ENCODE measurements around the gene PLXNB2.

The PLXNB2 gene

DNA sequence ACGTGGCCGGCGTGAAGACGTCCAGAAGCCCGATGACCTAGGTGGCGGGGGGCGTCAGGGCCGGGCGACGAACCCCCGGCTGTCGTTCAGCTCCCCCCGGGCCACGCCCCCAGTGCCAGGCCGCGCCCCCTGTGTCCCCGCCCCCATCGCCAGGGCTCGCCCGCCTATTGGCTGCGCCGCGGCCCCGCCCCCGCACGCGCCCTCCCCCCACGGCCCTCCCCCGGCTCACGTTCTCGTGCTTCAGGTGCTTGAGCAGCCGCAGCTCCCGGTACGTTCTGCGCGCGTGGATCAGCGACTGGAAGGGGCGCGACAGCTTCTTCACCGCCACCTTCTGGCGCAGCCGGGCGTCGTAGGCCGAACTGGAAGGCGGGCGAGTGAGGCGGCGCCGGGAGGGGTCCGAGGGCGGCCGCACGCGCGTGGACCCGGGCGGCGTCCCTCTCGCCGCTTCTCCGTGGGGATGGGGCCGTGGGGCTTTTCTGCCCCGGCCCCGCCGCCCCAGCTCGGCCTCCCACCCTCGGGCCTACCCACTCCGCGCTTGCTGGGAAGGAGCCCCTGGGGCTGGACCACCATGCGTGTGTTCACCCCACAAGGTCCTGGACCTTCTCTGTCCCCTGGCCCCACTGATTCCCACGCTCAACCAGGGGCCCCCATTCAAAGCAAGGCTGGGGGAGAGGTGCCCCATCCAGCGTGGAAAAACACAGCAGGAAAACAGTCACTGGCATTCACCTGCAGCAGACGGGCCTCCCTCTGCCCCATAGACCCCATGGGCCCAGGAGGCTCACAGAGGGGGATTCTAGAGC, 39.7 kb downstream of the PLXNB2 start:
- in situ Hi-C loops (cut with MboI; ENCODE audit: low sequenced_read_pairs) = no loop called here

DNA sequence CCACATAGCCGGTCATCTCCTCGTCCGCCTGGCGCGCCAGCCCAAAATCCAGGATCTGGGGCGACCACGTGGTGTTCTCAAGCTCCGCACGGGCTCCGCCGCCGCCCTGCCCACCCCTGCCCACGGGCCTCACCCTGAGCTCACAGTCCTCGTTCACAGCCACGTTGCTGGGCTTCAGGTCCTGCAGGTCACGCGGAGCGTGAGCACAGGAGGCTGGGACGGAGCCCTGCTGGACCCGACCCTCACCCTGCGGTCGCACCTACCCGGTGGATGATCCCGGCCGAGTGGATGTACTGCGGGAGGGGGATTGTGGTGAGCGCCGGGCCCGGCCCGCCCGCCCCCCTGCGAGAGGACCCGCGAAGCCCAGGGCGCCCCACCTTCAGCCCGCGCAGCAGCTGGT, 40.5 kb downstream of the PLXNB2 start:
- in situ Hi-C loops (cut with MboI; ENCODE audit: low sequenced_read_pairs) = no loop called here

DNA sequence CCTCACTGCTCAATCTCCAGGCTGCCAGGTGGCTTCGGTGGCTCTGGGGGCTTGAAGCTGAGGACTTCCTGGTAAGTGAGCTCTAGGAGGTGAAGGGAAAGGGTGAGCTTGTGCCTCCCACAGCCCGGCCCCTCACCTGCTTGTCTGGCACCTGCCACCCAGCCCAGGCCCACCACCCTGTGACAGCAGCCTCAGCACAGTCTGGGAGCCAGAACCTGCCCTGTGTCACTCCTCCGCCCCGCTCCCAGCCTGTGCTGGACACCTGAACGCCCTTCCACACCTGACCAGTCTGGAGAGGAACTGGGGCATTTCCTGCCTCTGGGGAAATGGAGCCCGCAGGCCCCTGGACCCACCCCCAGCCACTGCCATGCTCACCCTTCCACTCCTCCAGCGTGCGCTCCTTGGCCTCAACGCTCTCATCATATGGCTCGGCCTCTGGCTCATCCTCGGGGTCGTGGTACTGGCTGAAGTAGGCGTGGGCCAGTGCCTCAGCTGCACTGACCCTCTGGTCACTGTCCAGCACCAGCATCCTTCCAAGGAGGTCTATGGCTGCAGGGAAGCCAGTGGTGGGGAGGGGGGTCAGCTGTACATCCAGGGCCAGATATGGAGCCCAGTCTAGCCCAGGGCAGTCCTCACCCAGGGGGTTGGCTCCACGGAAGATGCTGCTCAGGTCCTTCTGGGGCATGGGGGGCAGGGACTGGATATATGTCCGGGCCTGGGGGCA, 42.3 kb downstream of the PLXNB2 start:
- in situ Hi-C loops (cut with MboI; ENCODE audit: low sequenced_read_pairs) = no loop called here

DNA sequence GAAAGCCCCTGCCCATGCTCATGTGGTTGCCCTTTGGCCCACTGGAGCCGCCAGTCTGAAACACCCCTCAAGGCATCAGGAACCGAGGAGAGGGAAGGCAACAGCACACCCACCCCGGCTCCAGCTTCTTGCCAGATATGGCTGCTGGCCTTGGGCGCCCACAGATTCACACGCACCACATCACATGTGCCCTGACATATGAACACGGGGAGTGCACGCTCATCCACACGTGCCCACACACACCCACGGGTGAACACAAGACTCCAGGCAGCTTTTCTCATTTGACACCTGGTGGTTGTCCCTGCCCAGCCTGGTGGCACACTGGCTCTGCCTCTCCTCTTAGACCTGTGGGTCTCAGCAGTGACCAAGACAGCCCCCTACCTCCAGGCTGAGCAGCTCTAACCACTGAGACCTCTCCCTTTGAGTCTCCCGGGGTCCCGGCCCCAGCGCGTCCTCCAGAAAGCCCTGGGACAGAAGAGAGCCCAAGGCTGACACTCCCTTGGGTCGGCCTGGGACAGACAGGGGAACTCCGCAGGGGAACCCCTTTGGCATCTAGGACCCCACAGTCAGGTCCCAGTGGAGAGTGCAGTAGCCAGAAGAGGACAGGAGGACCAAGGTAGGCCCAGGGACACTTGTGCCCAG, 43.2 kb downstream of the PLXNB2 start:
- in situ Hi-C loops (cut with MboI; ENCODE audit: low sequenced_read_pairs) = no loop called here

DNA sequence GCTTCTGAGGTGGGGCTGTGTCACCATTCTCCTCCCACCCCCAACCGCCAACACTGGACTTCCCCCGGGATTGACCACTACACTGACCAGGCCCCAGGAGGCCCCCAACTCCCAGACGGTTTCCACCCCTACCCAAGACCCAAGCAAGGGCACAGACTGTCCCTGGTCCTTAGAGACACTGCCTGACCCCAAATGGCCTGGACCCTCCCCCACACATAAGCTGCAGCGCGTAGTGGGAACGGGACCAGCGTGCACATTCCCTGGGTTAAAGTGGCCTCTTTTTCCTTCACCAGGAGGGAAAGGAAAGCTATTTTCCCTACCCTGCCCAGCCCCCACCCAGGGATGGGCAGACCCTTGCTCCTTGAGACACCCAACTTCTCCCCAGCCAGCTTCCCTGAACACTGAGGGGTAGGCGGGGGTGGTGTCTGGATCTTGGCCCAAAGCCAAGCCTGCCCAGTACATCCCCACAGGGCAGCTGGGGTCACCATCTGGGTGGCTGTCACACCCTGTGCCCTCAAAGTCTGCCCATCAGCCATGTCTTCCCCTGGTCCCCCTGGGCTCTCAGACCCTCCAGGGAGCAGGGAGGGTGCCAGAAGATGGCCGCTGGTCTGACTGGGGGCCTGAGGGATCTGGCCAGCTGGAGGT, 44.4 kb downstream of the PLXNB2 start:
- in situ Hi-C loops (cut with MboI; ENCODE audit: low sequenced_read_pairs) = no loop called here

DNA sequence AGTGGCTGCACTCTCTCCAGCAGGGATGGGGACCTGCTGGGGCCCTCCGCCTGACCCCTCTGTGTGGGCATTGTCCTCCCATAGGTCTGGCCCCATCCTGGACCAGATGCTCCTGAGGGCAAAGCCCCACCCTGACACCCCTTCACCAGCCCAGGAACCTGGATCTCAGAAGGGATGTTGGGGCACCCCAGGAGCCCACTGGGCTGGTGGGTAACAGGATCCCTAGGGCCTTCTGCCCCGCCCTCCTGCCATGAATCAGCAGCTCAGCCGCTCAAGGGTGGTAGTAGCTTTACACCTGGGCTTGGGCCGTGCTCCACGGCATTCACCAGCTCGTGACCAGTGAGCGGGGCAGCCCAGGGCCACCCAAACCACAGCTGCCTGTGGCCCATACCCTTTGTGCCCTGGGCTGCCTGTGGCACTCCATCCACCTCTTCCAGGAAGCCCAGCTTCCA, 45.0 kb downstream of the PLXNB2 start:
- in situ Hi-C loops (cut with MboI; ENCODE audit: low sequenced_read_pairs) = no loop called here

DNA sequence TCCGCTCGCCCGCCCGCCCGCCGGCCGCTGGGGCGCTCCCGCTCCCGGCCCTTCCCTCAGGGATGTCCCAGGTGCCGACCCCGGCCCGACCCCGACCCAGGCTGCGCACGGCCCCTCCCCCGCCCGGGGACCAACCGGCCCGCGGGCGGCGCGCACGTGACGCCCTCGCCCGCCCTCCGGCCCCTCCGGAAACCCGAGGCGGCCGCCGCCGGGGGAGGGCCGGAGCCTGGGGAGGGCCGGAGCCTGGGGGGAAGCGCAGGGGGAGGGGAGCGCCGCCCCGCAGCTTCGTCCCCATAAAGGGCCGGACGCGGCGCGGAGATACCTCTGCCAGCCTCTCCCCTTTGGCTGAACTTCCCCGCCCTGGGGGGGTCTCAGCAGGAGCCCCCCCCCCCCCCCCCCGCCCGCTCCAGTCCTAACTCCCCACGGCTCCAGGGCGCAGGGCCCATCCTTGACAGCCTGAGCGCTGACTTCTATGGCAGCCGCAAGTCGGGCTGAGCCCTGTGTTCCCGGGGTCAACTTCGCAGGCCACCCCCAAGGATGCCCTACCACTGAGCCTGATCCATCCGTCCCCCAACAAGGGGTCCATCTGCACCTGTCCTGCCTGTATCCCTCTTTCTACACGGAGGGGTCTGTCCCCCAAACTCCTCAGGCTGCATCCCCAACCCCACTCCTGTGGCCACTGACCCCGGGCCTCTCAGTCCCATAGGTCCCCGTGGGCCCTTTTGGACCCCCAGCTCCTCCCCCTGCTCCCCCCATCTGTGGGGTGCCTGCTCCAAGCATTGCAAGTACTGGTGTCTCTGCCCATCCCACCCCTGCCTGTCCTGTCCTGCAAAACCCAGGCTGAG, 45.6 kb downstream of the PLXNB2 start, which contains the start of gene MAPK12:
MAPK12 (minus strand) TSS at position 69 of the 845 bp plus-strand sequence. CDS start 174 bp downstream, outside the sequence.
- in situ Hi-C loops (cut with MboI; ENCODE audit: low sequenced_read_pairs) = no loop called here

DNA sequence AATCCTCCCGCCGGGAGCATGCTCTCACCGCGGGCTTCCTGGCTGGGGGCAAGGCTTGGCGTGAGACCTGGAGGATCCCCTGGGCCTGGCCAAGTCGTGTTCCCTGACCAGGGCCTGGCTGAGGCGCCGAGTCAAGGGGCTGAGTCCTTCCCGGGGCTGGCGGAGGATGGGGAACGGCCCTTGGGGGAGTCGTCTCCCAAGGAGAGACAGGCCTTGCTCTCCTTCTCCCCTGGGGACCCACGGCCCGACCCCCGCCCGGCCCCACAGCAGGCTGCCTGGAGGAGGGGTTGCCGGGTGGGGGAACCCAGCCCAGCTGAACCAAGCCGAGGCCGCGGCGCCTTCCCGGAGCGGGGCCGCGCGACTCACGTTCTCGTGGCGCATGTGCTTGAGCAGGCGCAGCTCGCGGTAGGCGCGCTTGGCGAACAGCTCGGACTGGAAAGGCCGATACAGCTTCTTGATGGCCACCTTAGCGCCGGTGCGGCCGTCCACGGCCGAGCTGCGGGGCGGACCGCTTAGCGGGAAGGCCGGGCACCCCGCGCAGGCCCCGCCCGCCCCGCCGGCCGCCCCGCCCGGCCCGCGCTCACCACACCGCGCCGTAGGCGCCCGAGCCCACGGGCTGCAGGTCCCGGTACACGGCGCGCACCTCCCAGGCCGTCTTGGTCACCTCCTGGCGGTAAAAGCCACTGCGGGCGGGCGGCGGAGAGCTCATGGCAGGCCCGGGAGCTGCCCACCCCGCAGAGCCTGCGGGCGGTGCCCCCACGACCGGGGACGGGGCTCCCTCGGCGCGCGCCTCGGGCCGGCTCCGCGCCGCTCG, 46.4 kb downstream of the PLXNB2 start:
- in situ Hi-C loops (cut with MboI; ENCODE audit: low sequenced_read_pairs) = no loop called here

DNA sequence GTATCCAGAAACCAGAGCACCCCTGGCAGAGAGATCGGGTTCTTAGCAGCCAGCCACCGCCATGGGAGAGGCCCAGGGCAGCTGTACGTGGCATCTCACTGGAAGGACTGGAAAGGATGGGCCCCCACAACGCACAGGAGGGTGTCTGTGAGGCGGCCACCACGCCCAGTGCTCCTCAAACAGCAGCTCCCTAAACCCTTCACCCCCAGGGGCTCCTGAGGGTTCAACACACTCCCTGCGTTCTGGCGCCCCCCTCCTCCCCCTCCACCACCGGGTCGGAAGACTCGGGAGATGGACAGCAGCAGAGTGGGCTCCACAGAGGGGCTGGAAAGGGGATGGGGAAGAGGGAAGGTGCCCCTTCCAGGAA, 47.0 kb downstream of the PLXNB2 start:
- in situ Hi-C loops (cut with MboI; ENCODE audit: low sequenced_read_pairs) = no loop called here

DNA sequence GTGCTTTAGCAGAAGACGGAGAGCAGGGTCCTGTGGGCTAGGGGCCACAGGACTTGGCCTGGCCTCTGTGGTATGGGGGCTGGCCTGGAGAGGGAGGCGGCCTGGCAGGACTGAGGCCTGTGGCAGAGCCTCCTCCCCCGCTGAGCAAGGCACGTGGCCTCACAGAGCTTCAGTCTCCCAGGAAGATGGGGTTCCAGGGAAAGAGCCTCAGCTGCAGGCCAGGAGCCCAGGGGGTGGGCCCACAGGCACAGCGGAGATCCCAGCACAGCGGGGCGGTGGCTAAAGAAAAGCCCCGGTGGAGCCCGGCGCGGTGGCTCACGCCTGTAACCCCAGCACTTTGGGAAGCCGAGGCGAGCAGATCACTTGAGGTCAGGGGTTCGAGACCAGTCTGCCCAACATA, 48.1 kb downstream of the PLXNB2 start:
- in situ Hi-C loops (cut with MboI; ENCODE audit: low sequenced_read_pairs) = loop anchor here (10.0 kb wide), 1 partner anchor 235 kb away; no protein-coding TSS in a partner anchor

DNA sequence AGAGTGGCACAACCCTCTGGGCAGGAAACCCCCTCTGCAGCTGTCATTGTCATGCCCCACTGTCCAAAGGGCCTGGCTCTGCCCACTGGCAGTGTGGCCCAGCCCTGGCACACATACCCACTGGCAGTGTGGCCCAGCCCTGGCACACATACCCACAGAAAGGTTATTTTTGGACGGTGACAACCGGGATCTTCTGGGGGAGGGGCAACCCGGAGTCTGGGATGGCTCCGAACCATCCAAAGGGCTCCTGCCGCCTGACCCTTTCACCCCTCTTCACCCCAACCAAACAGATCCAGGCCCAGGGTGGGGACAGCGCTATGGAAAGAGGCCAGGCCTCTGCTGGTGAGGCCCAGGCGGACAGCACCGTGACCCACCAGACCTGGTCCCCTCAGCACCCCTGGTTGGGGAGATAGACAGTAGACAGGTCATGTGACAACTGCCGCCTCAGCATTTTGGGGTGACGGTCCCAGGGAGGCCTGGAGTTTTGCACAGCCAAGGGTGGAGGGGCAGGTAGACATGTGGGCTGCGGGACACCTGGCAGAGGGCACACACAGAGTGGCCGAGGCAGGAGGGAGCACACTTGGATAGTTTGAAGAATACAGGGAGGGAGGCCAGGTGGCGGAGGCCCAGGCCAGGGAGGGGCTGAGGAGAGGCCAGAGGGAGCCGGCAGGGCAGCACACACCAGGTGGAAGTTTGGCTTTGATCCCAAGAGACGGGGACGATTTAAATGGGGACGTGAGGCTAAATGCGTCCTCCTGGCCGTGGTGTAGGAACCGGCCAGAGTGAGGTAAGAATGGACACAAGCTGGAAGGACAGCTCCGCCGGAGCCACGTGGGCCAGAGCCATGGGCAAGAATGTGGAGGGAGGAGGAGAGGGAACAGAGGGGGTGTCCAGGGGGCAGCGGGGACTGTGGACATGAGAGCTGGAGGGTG, 48.8 kb downstream of the PLXNB2 start:
- in situ Hi-C loops (cut with MboI; ENCODE audit: low sequenced_read_pairs) = loop anchor here (10.0 kb wide), 1 partner anchor 236 kb away; no protein-coding TSS in a partner anchor

DNA sequence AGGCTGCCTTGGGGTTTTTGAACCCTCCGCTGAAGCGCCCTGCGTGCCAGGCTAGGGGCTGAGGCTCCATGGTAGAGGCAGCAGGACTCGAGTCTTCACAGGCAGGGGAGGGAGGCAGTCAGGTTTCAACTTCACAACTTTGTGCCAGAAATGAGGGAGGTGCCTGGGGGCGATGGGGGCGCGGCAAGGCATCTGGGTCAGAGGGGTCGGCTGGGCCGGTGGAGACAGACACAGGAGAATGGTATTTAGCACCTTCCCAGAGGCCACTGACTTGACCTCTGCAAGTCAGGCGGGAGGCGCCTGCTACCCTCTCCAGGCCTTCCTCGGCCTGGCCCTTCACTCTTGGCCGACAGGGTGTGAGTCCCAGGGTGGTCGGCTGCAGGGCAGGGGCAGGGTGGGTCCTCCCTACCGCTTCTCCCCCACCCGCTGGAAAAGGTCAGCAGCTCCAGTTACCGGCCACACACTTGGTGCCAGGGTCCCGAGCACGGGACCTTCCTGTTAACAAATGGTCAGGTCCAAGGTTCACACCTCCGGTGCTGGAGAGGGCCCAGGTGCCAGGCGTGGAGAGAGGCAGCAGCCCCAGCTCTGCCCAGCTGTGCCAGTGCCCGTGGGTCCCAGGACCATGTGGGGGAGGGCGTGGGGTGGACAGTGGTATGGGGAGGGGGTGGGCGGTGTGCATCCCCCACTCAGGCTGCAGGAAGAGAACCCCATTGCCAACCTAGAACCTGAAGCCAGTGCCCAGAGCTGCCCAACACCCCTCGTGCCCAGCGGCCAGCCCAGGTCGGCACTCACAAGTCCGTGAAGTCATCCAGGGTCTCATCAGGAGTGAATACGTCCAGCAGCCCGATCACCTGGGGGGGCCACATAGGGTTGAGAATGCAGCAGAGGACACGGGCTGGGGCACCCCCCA, 49.7 kb downstream of the PLXNB2 start:
- in situ Hi-C loops (cut with MboI; ENCODE audit: low sequenced_read_pairs) = loop anchor here (10.0 kb wide), 1 partner anchor 237 kb away; no protein-coding TSS in a partner anchor

DNA sequence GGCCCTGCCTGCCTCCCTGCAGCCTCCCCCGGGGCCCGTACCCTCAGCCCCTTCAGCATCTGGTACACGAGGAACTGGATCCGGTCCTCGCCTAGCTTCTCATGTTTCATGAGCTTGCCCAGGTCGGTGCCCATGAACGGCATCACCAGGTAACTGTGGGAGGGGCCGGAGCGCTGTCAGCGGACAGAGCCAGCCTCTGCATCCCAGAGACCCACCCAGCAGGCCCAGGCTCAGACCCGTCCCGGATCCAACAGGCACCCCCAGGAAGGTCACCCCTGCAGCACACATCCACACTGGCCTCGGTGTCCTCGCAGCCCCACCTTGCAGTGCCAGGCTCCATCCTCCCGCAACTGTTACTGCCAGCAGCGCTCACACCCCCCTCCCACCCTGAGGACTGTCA, 50.4 kb downstream of the PLXNB2 start:
- in situ Hi-C loops (cut with MboI; ENCODE audit: low sequenced_read_pairs) = loop anchor here (10.0 kb wide), 1 partner anchor 238 kb away; no protein-coding TSS in a partner anchor

DNA sequence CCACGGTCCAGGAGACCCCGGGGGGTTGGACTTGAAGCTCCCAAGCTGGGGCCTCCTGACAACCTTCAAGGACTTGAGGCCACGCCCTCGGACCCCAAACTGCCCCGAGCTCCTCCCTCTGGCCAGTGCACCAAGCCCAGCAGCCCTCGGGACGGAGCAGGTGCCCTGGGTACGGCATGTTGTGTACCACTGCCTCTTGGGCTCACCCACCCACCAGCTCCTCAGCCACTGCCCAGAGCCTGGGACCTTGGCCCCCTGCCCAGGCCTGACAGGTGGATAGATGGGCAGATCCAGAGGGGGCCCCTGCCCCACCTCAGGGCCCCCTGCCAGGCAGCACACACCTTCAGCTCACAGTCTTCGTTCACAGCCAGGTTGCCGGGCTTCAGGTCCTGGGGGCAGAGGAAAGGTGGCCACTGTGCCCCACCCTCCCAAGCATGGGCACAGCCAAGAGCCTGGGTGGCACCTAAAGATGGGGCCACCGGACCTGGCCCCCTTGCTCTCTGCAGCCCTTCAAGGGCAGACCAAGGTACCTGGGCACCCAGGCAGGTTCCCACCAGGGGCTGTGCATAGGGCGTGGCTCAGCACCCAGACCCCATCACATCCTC, 51.1 kb downstream of the PLXNB2 start:
- in situ Hi-C loops (cut with MboI; ENCODE audit: low sequenced_read_pairs) = loop anchor here (10.0 kb wide), 1 partner anchor 238 kb away; no protein-coding TSS in a partner anchor

DNA sequence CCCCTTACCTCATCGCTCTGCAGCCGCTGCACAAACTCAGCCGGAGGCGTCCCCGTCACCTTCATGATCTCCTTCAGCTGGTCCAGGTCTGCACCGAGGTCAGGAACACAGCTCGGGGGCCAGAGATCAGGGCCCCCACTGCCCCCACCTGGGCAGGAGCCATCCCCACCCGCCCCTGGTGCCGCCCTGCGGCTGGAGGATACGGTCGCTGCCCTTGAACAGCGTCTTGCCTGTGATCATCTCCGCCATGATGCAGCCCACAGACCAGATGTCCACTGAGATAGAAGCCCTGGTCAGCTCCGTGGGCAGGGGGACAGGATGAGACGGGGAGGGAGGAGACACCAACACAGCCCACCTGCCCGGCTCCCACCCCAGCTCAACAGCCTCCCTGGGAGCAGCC, 51.8 kb downstream of the PLXNB2 start:
- in situ Hi-C loops (cut with MboI; ENCODE audit: low sequenced_read_pairs) = loop anchor here (10.0 kb wide), 1 partner anchor 239 kb away; no protein-coding TSS in a partner anchor

DNA sequence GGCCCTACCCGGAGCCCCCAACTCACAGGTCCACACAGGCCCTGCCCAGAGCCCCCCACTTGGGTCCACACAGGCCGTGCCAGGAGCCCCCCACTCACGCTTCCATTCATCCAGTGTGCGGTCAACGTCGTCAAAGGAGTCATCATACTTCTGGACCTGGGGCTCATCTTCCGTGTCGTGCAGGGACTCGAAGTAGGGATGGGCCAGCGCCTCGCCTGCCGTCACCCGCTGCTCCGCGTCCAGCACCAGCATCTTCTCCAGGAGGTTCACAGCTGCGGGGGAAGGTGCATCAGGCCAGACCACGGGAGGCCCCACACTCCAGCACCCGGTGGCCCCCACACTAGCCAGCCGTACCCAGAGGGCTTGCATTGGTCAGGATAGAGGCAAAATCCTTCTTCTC, 52.3 kb downstream of the PLXNB2 start:
- in situ Hi-C loops (cut with MboI; ENCODE audit: low sequenced_read_pairs) = loop anchor here (10.0 kb wide), 1 partner anchor 240 kb away; no protein-coding TSS in a partner anchor
